Fibroblast of pulmonary artery (primary cell): ENCODE measurements around the gene ASXL3.

Source experiments
- DNase-seq: peaks from one replicate; pipeline ENCODE4 v3.0.0-alpha.2; 2010; ENCODE audit warnings: low read depth
- H3K4me3 ChIP-seq: replicated peaks from 2 replicates; pipeline ENCODE4 v1.5.1; 2011; ENCODE audit warnings: low read depth, mild to moderate bottlenecking, control low read depth, low read length, moderate library complexity
- CTCF ChIP-seq: IDR thresholded peaks from 2 replicates; pipeline ENCODE4 v1.5.1; 2011; ENCODE audit warnings: mild to moderate bottlenecking, control low read depth, low read length, inconsistent platforms; ENCODE audit errors: missing control alignments

Gene ASXL3

GRCh38 chr18:33581856-33582255 lies 3.8 kb downstream of the ASXL3 start:
- H3K4me3 ChIP-seq = no peak overlapping the region
- no peak for TF ChIP-seq CTCF
- DNase-seq = no peak

DNA sequence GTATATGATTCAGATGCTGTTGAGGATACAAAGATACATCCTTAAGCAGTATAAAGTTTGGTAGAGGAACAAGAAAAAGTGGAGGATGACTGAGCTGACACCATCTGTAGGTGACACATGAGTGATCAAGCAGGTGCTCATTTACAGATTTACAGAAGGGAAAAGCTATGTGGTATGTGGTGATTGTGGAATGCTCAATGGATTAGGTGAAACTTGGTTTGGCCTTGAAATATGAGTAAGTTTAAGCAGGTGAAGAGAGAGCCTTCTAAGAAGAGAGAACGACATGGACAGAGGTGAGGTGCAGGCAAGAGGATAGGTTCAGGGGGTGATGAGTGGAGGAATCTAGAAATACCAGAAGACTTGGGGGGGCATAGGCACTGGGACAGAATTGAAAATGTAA lies 5.9 kb downstream of the ASXL3 start:
- no peak for TF ChIP-seq CTCF
- DNase-seq = no peak
- H3K4me3 ChIP-seq = no peak overlapping the region

DNA sequence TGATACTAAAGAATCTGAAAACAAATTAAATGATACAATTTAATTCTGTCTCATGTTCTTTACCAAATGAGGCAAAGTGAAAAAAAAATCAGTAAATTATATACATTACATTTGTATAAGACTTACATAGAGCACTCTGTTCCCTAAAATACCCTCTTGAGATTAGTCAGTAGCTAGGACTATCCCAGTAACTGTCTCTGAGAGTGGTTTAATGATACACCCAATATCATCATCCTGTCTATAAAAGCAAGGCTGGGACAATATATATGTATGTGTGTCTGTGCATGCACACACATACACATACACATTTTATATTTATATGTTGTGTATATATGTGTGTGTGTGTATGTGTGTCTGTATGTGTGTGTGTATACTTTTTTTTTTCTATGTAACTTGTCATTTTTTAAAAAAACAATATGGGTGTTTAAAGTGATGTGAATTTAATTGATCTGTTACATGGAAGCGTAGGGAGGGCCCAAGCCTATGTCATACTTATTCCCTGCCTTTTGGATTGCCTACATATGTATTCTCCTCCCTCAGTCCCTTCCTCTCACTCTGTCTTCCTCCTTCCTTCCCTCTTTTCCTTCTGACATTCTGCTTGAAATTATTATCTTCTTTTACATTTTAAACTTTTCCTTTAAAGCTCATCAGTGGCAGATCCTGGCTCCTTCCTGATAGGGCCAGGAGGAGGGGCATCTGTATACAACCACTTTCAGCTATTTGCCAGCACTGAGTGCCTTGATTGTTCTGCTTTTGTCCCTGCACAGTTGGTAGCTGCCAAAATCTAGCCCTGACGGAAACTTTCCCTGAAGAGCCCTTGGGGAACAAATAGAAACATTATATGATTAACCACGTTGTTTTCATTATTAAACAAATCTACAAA lies 6.8 kb downstream of the ASXL3 start:
- TF ChIP-seq CTCF = no peak
- no peak overlapping the region for H3K4me3 ChIP-seq
- DNase-seq = no peak

DNA sequence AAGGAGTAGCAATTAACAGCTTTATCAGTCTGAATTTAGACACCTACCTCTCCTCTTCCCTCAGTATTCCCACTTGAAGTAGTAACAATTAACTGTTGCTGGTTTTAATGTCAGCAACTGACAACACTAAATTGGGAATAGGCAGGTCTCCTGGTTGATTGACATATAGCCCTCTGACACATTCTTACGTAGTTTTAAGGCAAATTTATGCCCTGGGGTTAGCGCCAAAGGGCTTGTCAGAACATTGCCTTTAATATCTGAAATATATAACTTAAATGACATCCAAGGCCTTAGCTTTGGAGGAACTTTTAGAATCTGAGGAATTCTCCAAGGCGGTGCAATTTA lies 7.4 kb downstream of the ASXL3 start:
- no peak for DNase-seq
- no peak for TF ChIP-seq CTCF

DNA sequence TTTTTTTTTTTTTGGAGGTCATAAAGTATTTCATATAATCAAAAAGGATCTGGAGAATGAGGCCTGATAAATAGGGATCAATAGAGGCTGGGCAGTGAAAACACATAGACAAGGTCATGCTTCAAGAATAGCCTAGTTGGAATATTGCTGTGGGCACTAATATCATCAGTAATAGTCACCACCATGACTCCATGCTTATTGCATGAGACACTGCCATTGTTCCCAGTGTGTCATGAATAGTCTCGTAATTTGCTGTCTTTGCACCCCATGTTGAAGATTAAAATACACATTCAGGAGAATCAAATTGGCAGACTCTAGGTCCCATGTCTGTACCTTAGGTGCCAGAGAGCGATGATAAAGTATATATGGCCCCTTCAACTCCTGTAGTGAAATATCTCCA lies 10.3 kb downstream of the ASXL3 start:
- no peak for TF ChIP-seq CTCF
- no peak for DNase-seq

More for the DNA sequence above, 7.4 kb downstream of the ASXL3 start:
- no peak overlapping the region for H3K4me3 ChIP-seq

DNA sequence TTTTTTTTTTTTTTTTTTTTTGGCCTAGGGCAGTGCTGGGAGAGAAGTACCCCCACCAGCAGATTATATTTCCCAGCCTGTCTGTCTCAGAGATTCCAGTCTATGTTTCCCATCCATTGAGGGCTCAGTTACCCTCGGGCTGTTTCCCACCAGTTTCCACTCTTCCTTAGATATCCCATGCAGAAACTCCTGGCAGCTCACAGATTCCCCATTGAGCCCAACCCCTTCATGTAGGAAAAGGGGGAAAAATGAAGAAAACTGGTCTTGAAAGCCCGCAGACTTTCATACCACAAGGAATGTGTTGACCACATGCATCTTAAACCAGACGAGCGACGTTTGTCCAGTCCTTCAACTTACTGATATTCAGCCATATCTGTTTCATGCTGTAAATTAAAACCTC lies 15.2 kb downstream of the ASXL3 start:
- no peak for TF ChIP-seq CTCF
- DNase-seq = no peak
- no peak overlapping the region for H3K4me3 ChIP-seq

More for the DNA sequence above, 10.3 kb downstream of the ASXL3 start:
- no peak overlapping the region for H3K4me3 ChIP-seq

- DNase-seq = no peak
- H3K4me3 ChIP-seq = no peak overlapping the region
- TF ChIP-seq CTCF = no peak
These were observed 16.8 kb downstream of the ASXL3 start for GRCh38 chr18:33594799-33595198.
